Bronchial epithelial cell (primary cell): ENCODE data around the gene PAIP2B. TPM values are rescaled to one million over a fixed set of nuclear protein-coding genes. Genes with fewer than 3 reads are reported as not detected.

ENCODE experiments used
- DNase-seq: peaks from one replicate; pipeline ENCODE4 v3.0.0-alpha.2; 2010; ENCODE audit warnings: low read depth
- FAIRE-seq: peaks from 2 replicates; lab custom pipeline; 2011; peaks lifted over from hg19 to GRCh38; lab: Jason Lieb, UNC
- H3K27me3 ChIP-seq: 2 replicates; pipeline ENCODE4 v1.5.1; 2011; ENCODE audit warnings: low read length; ENCODE audit not compliant: control insufficient read depth, insufficient read depth
- H3K36me3 ChIP-seq: 2 replicates; pipeline ENCODE4 v1.5.1; 2011; ENCODE audit warnings: low read length; ENCODE audit not compliant: control insufficient read depth, insufficient read depth
- H3K4me3 ChIP-seq: 2 replicates; pipeline ENCODE4 v1.5.1; 2011; ENCODE audit warnings: mild to moderate bottlenecking, low read depth, low read length, control low read depth
- total RNA-seq: library from RNA; depleted of rRNA; stranded (reverse); fragments of >200 nt; gene quantifications from 2 replicates; pipeline ENCODE4 v1.2.1, GENCODE V29; 2014
- TF ChIP-seq, protein P1 (sequence below): IDR thresholded peaks from 2 replicates; pipeline ENCODE4 v1.5.1; 2011; ENCODE audit warnings: mild to moderate bottlenecking, moderate library complexity, low read length, control low read depth, inconsistent platforms; ENCODE audit not compliant: insufficient read depth, severe bottlenecking

PAIP2B gene, protein sequence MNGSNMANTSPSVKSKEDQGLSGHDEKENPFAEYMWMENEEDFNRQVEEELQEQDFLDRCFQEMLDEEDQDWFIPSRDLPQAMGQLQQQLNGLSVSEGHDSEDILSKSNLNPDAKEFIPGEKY
- total RNA-seq = 1.3 and 5.2 TPM in 2 replicates

GRCh38 chr2:71226965-71227560, at the start of gene PAIP2B:
TSS of gene PAIP2B (minus strand) at chr2:71227103. CDS start at chr2:71202589, 24,514 bp downstream.
- FAIRE-seq = peak; percentile 92
- Histone ChIP-seq H3K36me3 (no peaks in the 10 kb centered on the region), H3K4me3 (peak within 1 kb of the TSS; percentile 73), H3K27me3 (no peaks in the 10 kb centered on the region)
- TF ChIP-seq, protein P1, sequence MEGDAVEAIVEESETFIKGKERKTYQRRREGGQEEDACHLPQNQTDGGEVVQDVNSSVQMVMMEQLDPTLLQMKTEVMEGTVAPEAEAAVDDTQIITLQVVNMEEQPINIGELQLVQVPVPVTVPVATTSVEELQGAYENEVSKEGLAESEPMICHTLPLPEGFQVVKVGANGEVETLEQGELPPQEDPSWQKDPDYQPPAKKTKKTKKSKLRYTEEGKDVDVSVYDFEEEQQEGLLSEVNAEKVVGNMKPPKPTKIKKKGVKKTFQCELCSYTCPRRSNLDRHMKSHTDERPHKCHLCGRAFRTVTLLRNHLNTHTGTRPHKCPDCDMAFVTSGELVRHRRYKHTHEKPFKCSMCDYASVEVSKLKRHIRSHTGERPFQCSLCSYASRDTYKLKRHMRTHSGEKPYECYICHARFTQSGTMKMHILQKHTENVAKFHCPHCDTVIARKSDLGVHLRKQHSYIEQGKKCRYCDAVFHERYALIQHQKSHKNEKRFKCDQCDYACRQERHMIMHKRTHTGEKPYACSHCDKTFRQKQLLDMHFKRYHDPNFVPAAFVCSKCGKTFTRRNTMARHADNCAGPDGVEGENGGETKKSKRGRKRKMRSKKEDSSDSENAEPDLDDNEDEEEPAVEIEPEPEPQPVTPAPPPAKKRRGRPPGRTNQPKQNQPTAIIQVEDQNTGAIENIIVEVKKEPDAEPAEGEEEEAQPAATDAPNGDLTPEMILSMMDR = no peak
- DNase-seq = peak; percentile 98

DNA sequence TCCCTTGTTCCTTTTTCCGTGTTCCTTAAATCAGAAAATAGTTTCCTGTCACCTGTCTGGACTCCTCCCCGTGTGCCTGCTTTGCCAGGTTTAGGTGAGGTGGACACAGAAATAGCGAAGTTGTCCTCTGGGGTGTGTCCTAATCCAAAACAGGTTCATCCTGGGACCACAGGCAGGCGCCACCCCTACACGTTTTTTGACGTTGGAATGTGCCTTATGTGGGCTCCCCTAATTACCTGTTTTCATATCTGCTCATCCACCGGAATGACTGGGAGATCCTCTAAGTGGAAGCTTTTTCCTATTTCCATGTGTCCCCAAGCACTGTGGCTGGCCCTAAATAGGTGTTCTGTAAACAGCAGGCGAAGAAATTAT, 49.0 kb upstream of the PAIP2B start:
- Histone ChIP-seq H3K36me3 (no peaks in the 10 kb centered on the region), H3K27me3 (peaks cover 27% of the 10 kb centered on the region), H3K4me3 (no peak overlapping the region)
- TF ChIP-seq, protein P1 = no peak
- DNase-seq (no peak), FAIRE-seq (no peak)

- Histone ChIP-seq H3K4me3 (no peak overlapping the region), H3K27me3 (no peaks in the 10 kb centered on the region), H3K36me3 (no peaks in the 10 kb centered on the region)
- TF ChIP-seq, protein P1 = no peak
- no peak for FAIRE-seq
- no peak for DNase-seq
These were observed 42.7 kb upstream of the PAIP2B start for GRCh38 chr2:71269511-71270090.

DNA sequence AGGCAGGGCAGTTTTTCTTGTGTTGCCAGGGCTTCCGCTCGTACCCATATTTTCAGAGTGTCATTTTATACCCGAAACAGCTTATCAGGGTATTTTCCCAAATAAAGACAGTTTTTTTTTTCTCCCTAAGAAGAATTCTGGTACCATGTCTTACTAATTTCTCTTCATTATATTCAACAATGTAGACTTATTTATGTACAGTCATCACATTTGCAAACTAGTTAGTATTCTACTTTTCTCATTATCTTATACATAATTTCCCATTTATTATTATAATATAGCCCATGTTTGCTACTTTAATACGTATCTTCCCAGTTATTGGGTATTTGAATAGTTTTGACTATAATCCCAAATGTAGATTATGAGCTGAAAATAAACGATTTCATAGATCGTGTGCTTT, 36.5 kb upstream of the PAIP2B start:
- DNase-seq (no peak), FAIRE-seq (no peak)
- no peak overlapping the region for H3K4me3 ChIP-seq
- no peaks in the 10 kb centered on the region for H3K27me3 ChIP-seq
- TF ChIP-seq, protein P1 = no peak
- H3K36me3 ChIP-seq = no peaks in the 10 kb centered on the region

DNA sequence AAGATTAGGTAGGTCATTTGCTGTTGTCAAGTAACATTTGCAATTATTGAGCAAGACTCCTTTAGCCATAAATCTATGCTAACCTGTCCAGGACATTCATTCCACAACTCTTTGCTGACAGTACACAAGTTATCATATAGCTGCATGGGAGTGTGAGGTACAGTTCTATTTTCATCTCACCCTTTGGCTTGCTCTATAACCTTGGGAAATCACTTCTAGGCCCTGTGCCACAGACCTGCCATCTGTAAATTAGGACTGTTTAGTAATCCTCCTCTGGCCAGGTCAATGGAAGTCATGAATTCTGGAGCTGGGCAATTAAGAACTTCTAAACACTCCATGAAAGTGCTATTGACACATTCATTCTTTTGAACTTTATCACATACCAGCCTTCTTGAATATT, 34.6 kb upstream of the PAIP2B start:
- no peak for FAIRE-seq
- Histone ChIP-seq H3K36me3 (no peaks in the 10 kb centered on the region), H3K27me3 (peaks cover 2% of the 10 kb centered on the region), H3K4me3 (no peak overlapping the region)
- no peak for DNase-seq
- TF ChIP-seq, protein P1 = no peak
